NCI-H2227 (cell line): ENCODE measurements around the gene PDE3A.
A peak's percentile ranks its signal among the peaks of the same experiment; 100 is the strongest.
"Not testable (repeated sequence)": the region's sequence is repeated elsewhere in the genome, so short reads cannot be mapped to it uniquely, and the experiment has no call there.

Source experiments
- DNase-seq: peaks from one replicate; lab custom pipeline; 2025; ENCODE audit not compliant: unreplicated experiment; lab: John Stamatoyannopoulos, UW

Gene PDE3A

DNA sequence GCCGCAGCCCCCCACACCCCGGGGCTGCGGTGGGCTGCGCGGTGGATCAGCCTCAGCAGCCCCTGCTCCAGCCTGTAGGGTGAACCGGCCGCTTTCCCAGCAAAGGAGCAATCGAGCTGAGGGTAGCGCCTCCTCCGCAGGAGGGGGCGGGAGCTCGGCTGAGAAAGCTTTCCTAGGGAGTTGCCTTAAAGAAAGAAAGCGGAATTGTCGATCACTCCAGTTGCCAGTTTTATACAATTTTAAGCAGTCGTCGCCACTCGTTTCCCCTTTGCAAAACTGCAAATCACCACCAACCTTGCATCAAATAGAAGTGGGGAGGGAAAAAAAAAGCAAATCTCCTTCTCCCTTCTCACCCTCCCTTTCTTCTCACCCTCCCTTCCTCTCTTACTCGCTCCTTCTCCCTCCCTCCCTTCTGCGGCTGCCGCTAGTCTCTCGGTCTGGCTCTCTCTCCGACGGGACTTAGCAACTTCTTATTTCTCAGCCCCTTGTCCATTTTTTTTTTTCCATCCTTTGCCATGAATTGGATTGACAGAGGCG is at the start of gene PDE3A:
Gene PDE3A (plus strand): TSS at position 424 of the 537 bp plus-strand sequence. CDS start 748 bp downstream, outside the sequence.
- peak; percentile 20 for DNase-seq

- DNase-seq, result no peak
Measured at GRCh38 chr12:20319366-20319765, 49.0 kb upstream of the PDE3A start.

GRCh38 chr12:20320552-20320951 is 47.8 kb upstream of the PDE3A start:
- DNase-seq, result no peak

DNA sequence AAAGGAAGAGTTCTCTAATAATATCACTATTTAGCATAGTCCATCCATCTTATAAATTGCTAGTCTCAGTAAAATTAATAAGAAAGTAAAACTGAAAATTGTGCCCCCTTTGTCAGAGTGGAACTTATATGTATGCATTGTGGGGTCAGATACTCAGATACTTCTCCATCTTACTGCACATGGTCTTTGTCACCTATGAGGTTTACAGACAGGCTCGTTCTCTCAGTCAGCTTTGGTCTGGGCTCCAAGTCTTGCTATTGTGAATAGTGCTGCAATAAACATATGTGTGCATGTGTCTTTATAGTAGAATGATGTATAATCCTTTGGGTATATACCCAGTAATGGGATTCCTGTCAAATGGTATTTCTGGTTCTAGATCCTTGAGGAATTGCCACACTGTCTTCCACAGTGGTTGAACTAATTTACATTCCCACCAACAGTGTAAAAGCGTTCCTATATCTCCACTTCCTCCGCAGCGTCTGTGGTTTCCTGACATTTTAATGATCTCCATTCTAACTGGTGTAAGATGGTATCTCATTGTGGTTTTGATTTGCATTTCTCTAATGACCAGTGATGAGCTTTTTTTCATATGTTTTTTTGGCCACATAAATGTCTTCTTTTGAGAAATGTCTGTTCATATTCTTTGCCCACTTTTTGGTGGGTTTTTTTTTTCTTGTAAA is 37.4 kb upstream of the PDE3A start:
- DNase-seq, result not testable (repeated sequence)

DNA sequence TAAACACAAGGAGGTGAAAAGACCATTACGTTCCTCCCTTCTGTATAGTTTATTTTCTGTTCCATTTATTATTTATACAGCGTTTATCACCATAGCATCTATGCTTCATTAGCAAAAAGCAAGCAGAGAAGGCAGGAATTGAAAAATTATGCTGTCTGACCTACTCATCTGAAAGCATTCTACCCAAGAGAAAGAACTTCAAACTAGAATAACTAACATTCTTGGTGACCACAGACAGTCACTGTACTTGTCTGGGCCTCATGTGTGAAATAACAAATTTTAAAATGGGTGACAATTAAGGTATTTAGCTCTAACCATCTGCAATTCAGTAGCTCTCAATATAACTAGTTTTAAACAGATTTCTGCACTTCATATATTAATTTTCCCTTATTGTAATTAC is 29.3 kb upstream of the PDE3A start:
- DNase-seq, result no peak

DNA sequence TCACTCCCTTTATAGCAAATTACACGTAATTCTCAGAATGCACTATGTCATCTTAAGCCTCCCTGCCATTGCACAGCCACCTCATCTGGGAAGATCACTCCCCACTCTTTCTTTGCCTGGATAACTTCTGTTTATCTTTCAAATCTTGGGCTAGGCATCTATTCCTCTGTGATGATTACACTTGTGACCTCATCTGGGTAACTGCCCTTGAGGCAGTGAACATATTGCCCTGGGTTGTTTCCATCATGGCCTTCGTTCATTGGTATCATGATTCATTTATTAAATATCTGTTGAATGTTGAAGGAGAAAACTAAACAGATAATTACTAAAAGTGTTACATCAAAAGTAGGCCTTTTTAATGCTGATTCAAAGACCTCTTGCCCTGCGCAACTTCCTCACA is 26.2 kb upstream of the PDE3A start:
- DNase-seq, result no peak

DNA sequence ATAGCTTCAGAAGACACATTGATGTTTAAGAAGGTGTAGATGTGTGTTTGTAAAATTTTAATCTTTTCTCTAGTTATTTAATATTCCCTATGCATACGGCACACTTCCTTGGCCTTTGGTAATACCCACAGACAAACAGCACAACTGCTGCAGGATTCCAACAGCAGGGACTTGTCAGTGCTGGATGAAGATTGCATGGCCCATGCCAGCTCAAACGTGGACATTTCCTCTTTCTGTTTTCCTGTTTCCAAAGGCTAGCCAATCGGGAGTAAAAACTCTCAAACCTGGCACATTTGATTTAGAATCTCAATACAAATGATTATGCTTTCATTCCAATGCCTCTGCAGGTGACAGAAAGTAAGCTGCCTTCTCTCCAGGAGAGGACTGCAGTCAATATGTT is 22.5 kb upstream of the PDE3A start:
- no peak for DNase-seq

DNA sequence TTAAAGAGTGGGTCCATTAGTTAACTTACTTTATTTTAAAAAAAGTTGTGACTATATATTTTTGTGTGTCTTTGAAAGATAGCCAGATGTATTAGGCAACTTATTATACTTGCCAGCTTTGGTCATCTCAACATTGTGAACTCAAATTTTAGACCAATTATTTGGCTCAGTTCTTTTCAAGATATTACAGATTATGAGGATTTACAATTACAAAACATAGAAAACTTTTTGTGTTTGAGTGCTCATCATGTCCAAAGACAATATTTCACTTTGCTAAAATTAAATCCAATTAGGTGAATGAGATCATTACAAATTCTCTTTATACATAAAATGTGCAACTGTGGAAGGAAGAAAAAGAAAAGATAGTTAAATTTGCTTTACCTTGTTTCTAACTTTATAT is 18.3 kb upstream of the PDE3A start:
- DNase-seq, result no peak

GRCh38 chr12:20350495-20350894 is 17.8 kb upstream of the PDE3A start:
- DNase-seq, result no peak

- DNase-seq, result no peak
Measured at GRCh38 chr12:20351406-20351805, 16.9 kb upstream of the PDE3A start.

GRCh38 chr12:20356048-20356447 is 12.3 kb upstream of the PDE3A start:
- no peak for DNase-seq

DNA sequence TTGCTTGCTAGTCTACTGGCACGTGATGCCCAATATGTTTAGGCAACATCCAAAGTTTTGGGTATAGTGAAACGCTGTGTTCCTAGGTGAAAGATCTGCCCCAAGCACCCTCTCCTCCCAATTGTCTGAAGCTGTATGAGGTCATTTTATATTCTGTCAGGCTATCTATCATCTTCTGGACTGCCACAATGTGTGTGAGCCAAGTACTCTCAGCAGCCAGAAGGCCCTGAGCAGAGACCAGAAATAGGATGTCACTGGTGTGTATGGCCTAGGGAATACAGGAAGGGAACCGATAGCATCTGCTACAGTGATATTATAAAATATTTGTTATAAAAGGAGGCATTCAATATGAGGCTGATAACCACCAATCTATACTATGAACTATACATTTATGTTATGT is 7.9 kb upstream of the PDE3A start:
- DNase-seq, result no peak

DNA sequence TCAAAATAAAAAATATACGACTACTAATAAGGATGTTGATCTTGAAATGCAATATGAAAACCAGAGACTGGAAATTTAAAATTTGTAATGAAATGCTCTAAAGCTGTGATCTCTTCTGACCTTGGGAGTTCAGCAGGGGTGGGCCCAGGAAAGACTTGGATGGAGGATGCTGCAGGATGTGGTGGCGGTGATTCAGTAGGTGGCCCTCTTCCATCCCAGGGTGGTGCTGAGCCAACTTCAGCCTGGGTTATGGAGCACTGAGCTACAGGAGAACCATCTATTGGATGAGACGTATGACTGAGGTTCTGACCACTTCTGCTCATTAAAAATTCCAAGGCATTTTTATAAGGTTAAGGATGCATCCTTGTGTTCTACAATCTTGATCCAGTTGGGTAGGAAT is 6.9 kb upstream of the PDE3A start:
- no peak for DNase-seq

- DNase-seq, result no peak
Measured at GRCh38 chr12:20364501-20364900, 3.8 kb upstream of the PDE3A start.

GRCh38 chr12:20366776-20367409 is 1.4 kb upstream of the PDE3A start:
- no peak for DNase-seq

DNA sequence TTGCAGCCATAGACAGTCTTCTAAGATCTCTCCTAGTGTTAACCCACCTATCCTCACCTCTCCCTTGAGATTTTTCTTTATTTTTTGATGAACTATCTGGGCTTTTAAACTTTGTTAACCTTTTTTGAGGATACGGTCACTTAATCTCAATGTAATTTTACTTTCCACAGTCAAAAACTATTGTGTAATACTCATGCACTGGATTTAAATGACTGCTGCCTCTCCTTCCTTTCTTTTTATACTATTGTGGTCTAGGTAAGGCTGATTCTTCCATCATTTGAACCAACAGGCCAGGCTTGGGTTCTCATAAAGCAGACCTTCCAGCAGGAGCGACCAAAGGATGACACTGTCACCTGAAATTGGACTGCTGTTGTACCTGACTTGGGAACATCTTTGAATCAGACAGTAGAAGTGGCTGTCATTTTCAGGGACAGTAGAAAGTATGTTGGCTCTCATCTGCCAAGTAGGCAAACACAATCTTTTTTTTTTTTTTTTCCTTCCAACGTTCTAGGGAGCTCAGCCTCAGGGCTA is 689 bp upstream of the PDE3A start:
- no peak for DNase-seq

DNA sequence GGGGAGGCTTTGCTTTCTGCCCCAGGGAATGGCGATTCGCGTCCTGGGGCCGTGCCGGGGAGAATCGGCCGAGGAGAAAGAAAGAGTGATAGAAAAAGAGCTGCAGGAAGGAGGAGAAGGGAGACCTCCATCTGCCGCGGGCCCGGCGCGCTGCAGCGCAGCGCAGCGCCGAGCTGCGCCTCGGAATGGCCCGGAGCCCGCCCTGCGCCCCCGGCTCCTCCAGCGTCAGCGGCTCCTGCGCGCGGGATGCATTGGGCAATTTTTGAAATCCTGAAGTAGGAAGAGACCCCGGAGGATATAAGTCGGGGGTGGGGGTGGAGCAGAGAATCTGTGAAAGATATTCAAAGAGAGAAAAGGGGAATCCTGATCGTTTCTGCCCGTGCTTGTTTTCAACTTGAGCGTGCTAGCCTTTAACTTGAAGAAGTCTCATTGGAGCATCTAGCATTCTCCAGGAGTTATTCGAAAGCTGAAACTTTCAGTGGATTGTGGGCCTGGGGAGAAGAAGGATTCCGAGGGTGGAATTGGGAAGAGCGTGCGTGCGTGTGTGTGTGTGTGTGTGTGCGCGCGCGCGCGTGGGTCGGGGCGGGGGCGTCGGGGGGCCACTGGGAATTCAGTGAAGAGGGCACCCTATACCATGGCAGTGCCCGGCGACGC is 441 bp downstream of the PDE3A start:
- peak; percentile 4 for DNase-seq

DNA sequence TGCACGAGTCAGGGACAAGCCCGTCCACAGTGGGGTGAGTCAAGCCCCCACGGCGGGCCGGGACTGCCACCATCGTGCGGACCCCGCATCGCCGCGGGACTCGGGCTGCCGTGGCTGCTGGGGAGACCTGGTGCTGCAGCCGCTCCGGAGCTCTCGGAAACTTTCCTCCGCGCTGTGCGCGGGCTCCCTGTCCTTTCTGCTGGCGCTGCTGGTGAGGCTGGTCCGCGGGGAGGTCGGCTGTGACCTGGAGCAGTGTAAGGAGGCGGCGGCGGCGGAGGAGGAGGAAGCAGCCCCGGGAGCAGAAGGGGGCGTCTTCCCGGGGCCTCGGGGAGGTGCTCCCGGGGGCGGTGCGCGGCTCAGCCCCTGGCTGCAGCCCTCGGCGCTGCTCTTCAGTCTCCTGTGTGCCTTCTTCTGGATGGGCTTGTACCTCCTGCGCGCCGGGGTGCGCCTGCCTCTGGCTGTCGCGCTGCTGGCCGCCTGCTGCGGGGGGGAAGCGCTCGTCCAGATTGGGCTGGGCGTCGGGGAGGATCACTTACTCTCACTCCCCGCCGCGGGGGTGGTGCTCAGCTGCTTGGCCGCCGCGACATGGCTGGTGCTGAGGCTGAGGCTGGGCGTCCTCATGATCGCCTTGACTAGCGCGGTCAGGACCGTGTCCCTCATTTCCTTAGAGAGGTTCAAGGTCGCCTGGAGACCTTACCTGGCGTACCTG is 1.1 kb downstream of the PDE3A start:
- DNase-seq, result peak; percentile 0

GRCh38 chr12:20370014-20370386 is 1.7 kb downstream of the PDE3A start:
- DNase-seq, result no peak

GRCh38 chr12:20370866-20371519 is 2.7 kb downstream of the PDE3A start:
- no peak for DNase-seq
